HG03378 (cell line): ENCODE measurements around the gene ADPGK.
"Not testable (repeated sequence)": the region's sequence is repeated elsewhere in the genome, so short reads cannot be mapped to it uniquely, and the experiment has no call there.

ENCODE experiments used
- ATAC-seq: cut with Tn5 transposase; IDR thresholded peaks from one replicate; pipeline ENCODE4 v1.9.1; 2021; ENCODE audit warnings: mild to moderate bottlenecking, moderate library complexity; ENCODE audit not compliant: unreplicated experiment

ADPGK gene

GRCh38 chr15:72783640-72784455 lies at the start of gene ADPGK:
ADPGK (minus strand) TSS chr15:72783758; CDS start chr15:72783691, 67 bp downstream.
- ATAC-seq: peak; percentile 60

GRCh38 chr15:72827226-72827625 lies 43.7 kb upstream of the ADPGK start:
- no peak for ATAC-seq

- no peak for ATAC-seq
Observed at GRCh38 chr15:72826611-72827010, 43.1 kb upstream of the ADPGK start.

- no peak for ATAC-seq
Observed at GRCh38 chr15:72825829-72826228, 42.3 kb upstream of the ADPGK start.

- ATAC-seq: no peak
Observed at GRCh38 chr15:72824781-72825180, 41.2 kb upstream of the ADPGK start.

- no peak for ATAC-seq
Observed at GRCh38 chr15:72824112-72824511, 40.6 kb upstream of the ADPGK start.

GRCh38 chr15:72820278-72820677 lies 36.7 kb upstream of the ADPGK start:
- ATAC-seq: no peak

- ATAC-seq: no peak
Observed at GRCh38 chr15:72818632-72819031, 35.1 kb upstream of the ADPGK start.

- no peak for ATAC-seq
Observed at GRCh38 chr15:72813345-72814004, 29.9 kb upstream of the ADPGK start.

- ATAC-seq: no peak
Observed at GRCh38 chr15:72809329-72809728, 25.8 kb upstream of the ADPGK start.

- ATAC-seq: not testable (repeated sequence)
Observed at GRCh38 chr15:72807346-72807745, 23.8 kb upstream of the ADPGK start.

- ATAC-seq: no peak
Observed at GRCh38 chr15:72803006-72803405, 19.4 kb upstream of the ADPGK start.

- no peak for ATAC-seq
Observed at GRCh38 chr15:72801590-72802325, 18.2 kb upstream of the ADPGK start.

GRCh38 chr15:72800833-72801481 lies 17.4 kb upstream of the ADPGK start:
- ATAC-seq: no peak

- ATAC-seq: no peak
Observed at GRCh38 chr15:72797834-72798233, 14.3 kb upstream of the ADPGK start.

GRCh38 chr15:72797338-72797689 lies 13.8 kb upstream of the ADPGK start:
- no peak for ATAC-seq

- ATAC-seq: no peak
Observed at GRCh38 chr15:72796515-72797337, 13.2 kb upstream of the ADPGK start.

GRCh38 chr15:72796210-72796514 lies 12.6 kb upstream of the ADPGK start:
- ATAC-seq: no peak

GRCh38 chr15:72793766-72794660 lies 10.5 kb upstream of the ADPGK start:
- no peak for ATAC-seq

GRCh38 chr15:72792431-72792830 lies 8.9 kb upstream of the ADPGK start:
- ATAC-seq: no peak
